Mucosa of descending colon (tissue), 3 donors: ENCODE data around the gene KRTAP9-7. TPM values are rescaled to one million over a fixed set of nuclear protein-coding genes. Genes with fewer than 3 reads are reported as not detected.
A peak's percentile ranks its signal among the peaks of the same experiment; 100 is the strongest.

Experiments used
- ATAC-seq: fragments of 200-7000 bp; cut with Tn5 transposase; one replicate; pipeline ENCODE4 v1.9.1; 2020; ENCODE audit warnings: mild to moderate bottlenecking, moderate library complexity
- DNase-seq, 3 donors: peaks; one replicate each; pipeline ENCODE4 v3.0.0-alpha.2; 2020
- H3K36me3 ChIP-seq: fragments of 200-600 bp; one replicate; pipeline ENCODE4 v1.8.0; 2021; ENCODE audit warnings: low read depth, mild to moderate bottlenecking
- H3K4me1 ChIP-seq: fragments of 200-600 bp; one replicate; pipeline ENCODE4 v1.8.0; 2021; ENCODE audit warnings: low read depth, mild to moderate bottlenecking
- H3K4me3 ChIP-seq: fragments of 200-600 bp; one replicate; pipeline ENCODE4 v1.8.0; 2021; ENCODE audit warnings: mild to moderate bottlenecking
- H3K9me3 ChIP-seq: fragments of 200-600 bp; one replicate; pipeline ENCODE4 v1.8.0; 2021; ENCODE audit warnings: mild to moderate bottlenecking
- CTCF ChIP-seq: fragments of 200-600 bp; IDR thresholded peaks from one replicate; pipeline ENCODE4 v1.8.0; 2022; ENCODE audit warnings: antibody characterized with exemption, mild to moderate bottlenecking
- intact Hi-C, 2 donors: fragments of 100-400 bp; cut with DNase I in 1 of 2; cut with micrococcal nuclease in 1 of 2; formaldehyde crosslinking; loops; one replicate each; pipeline versions ENCODE4 v1.11.0 to v1.11.1; 2022; cut with DNase I, micrococcal nuclease
- total RNA-seq, 3 donors: library from RNA; stranded (reverse); fragmentation: NEBNext Ultra II Directional in 2 of 3; extraction: Animal tissue kit (Norgen Biotek cat#: 25700) in 2 of 3; gene quantifications; one replicate each; pipeline versions ENCODE4 v1.2.1 to v1.2.4, GENCODE V29; 2021 to 2023
- donor health status: DM: no; HTN: no; CAD: no; lungs with moderate emphysema.
- donor health status: DM: no; HTN: no; CAD: no.
- donor health status: DM: no; HTN: yes; CAD: no.

KRTAP9-7 gene
- total RNA-seq, 3 donors from 2014 or later: not detected

GRCh38 chr17:41315204-41315794 is 39.8 kb downstream of the KRTAP9-7 start, which contains the start of gene KRTAP17-1:
TSS of gene KRTAP17-1 (minus strand) at chr17:41315710. CDS start at chr17:41315650, 60 bp downstream.
- H3K36me3 ChIP-seq: no peaks in the 10 kb centered on the region
- H3K4me3 ChIP-seq: no peak within 1 kb of the TSS
- H3K4me1 ChIP-seq: no peaks in the 10 kb centered on the region
- ATAC-seq (no peak), DNase-seq (no peak)
- peaks cover 5% of the 10 kb centered on the region for H3K9me3 ChIP-seq
- intact Hi-C loops: no loop called here
- no peak for TF ChIP-seq CTCF

- Histone ChIP-seq H3K36me3 (no peaks in the 10 kb centered on the region), H3K9me3 (peaks cover 5% of the 10 kb centered on the region), H3K4me3 (no peak overlapping the region), H3K4me1 (no peaks in the 10 kb centered on the region)
- no peak for TF ChIP-seq CTCF
- intact Hi-C loops: no loop called here
- ATAC-seq: no peak
- DNase-seq: no peak
Measured at GRCh38 chr17:41315814-41316445, 40.4 kb downstream of the KRTAP9-7 start.

- Histone ChIP-seq H3K4me3 (no peak overlapping the region), H3K4me1 (no peaks in the 10 kb centered on the region), H3K36me3 (no peaks in the 10 kb centered on the region), H3K9me3 (peaks cover 5% of the 10 kb centered on the region)
- no peak for ATAC-seq
- no peak for TF ChIP-seq CTCF
- intact Hi-C loops: no loop called here
- DNase-seq: no peak
Measured at GRCh38 chr17:41318231-41318630, 42.7 kb downstream of the KRTAP9-7 start.

GRCh38 chr17:41322094-41322902 is 46.8 kb downstream of the KRTAP9-7 start:
- peak in 1 of 3 donors; percentile 18 for DNase-seq
- H3K4me3 ChIP-seq: no peak overlapping the region
- H3K36me3 ChIP-seq: no peaks in the 10 kb centered on the region
- H3K4me1 ChIP-seq: no peaks in the 10 kb centered on the region
- intact Hi-C loops: loop anchor here in 1 of 2 donors (5.0 kb wide), 1 partner anchor 415 kb away; no protein-coding TSS in a partner anchor
- peak; percentile 70 for ATAC-seq
- H3K9me3 ChIP-seq: peaks cover 5% of the 10 kb centered on the region
- peak; percentile 63 for TF ChIP-seq CTCF

GRCh38 chr17:41322903-41323895 is 47.7 kb downstream of the KRTAP9-7 start:
- no peak for ATAC-seq
- intact Hi-C loops: loop anchor here in 1 of 2 donors (5.0 kb wide), 1 partner anchor 416 kb away; no protein-coding TSS in a partner anchor
- no peaks in the 10 kb centered on the region for H3K36me3 ChIP-seq
- no peak for TF ChIP-seq CTCF
- DNase-seq: no peak
- H3K4me1 ChIP-seq: no peaks in the 10 kb centered on the region
- peaks cover 5% of the 10 kb centered on the region for H3K9me3 ChIP-seq
- H3K4me3 ChIP-seq: no peak overlapping the region
